ENCODE measurements around the gene PCSK6. TPM values are rescaled to one million over a fixed set of nuclear protein-coding genes. Genes with fewer than 3 reads are reported as not detected.

PCSK6 gene
- polyA plus RNA-seq, 3 donors: 0.05 to 0.10 TPM; not detected in 1

GRCh38 chr15:101380146-101380545, 109.4 kb downstream of the PCSK6 start:
- Histone ChIP-seq H3K27ac (ENCODE audit: low read depth in 1 of 2, low read length in 2 of 2) (no peak overlapping the region), H3K27me3 (ENCODE audit: control insufficient read depth in 2 of 2, insufficient read depth in 2 of 2, low read length in 2 of 2) (no peaks in the 10 kb centered on the region), H3K79me2 (ENCODE audit: insufficient read depth, low read length) (no peaks in the 10 kb centered on the region), H3K4me2 (replicated peaks; ENCODE audit: extremely low read depth, low read length, poor library complexity, severe bottlenecking) (no peak overlapping the region), H3K9ac (ENCODE audit: insufficient read depth, low read length, poor library complexity, severe bottlenecking) (no peak overlapping the region), H2AFZ (ENCODE audit: insufficient read depth, low read depth, low read length, poor library complexity, severe bottlenecking) (no peak overlapping the region), H3K36me3 (replicated peaks in 1 of 2; ENCODE audit: control insufficient read depth in 1 of 2, insufficient read depth in 2 of 2, low read length in 2 of 2) (no peaks in the 10 kb centered on the region), H3K4me1 (ENCODE audit: control insufficient read depth in 1 of 2, insufficient read depth in 2 of 2, low read length in 2 of 2) (no peaks in the 10 kb centered on the region), H3K4me3 (replicated peaks in 1 of 3; ENCODE audit: low read depth in 2 of 3, low read length in 3 of 3) (no peak overlapping the region), H4K20me1 (ENCODE audit: insufficient read depth, low read length) (no peaks in the 10 kb centered on the region), H3K9me3 (replicated peaks in 1 of 2; ENCODE audit: control insufficient read depth in 1 of 2, insufficient read depth in 1 of 2, low read length in 2 of 2) (no peaks in the 10 kb centered on the region)
- H3K4me1 Mint-ChIP-seq: peaks cover 9% of the 10 kb centered on the region
- peaks cover 0 to 4% (median 0%) of the 10 kb centered on the region in 7 donors for H3K9me3 Mint-ChIP-seq
- peaks cover 0 to 4% (median 3%) of the 10 kb centered on the region in 3 donors for H3K27me3 Mint-ChIP-seq (ENCODE audit: low read depth in 3 of 3)
- no peak for TF ChIP-seq CTCF (IDR thresholded peaks at IDR 0.05)
- WGBS (ENCODE audit: insufficient coverage): 100% methylated on average over 8 of the region's 15 CpGs
- H3K36me3 Mint-ChIP-seq: no peaks in the 10 kb centered on the region
- H3K4me3 Mint-ChIP-seq: no peak overlapping the region
- no peak for DNase-seq
- H3K27ac Mint-ChIP-seq: no peak overlapping the region
- intact Hi-C loops (cut with micrococcal nuclease): no loop called here

- DNase-seq: no peak
- Histone ChIP-seq H3K79me2 (ENCODE audit: insufficient read depth, low read length) (no peaks in the 10 kb centered on the region), H2AFZ (ENCODE audit: insufficient read depth, low read depth, low read length, poor library complexity, severe bottlenecking) (no peak overlapping the region), H3K27ac (ENCODE audit: low read depth in 1 of 2, low read length in 2 of 2) (no peak overlapping the region), H3K4me2 (replicated peaks; ENCODE audit: extremely low read depth, low read length, poor library complexity, severe bottlenecking) (no peak overlapping the region), H4K20me1 (ENCODE audit: insufficient read depth, low read length) (no peaks in the 10 kb centered on the region), H3K9ac (ENCODE audit: insufficient read depth, low read length, poor library complexity, severe bottlenecking) (no peak overlapping the region), H3K27me3 (ENCODE audit: control insufficient read depth in 2 of 2, insufficient read depth in 2 of 2, low read length in 2 of 2) (no peaks in the 10 kb centered on the region), H3K9me3 (replicated peaks in 1 of 2; ENCODE audit: control insufficient read depth in 1 of 2, insufficient read depth in 1 of 2, low read length in 2 of 2) (no peaks in the 10 kb centered on the region), H3K36me3 (replicated peaks in 1 of 2; ENCODE audit: control insufficient read depth in 1 of 2, insufficient read depth in 2 of 2, low read length in 2 of 2) (no peaks in the 10 kb centered on the region), H3K4me1 (ENCODE audit: control insufficient read depth in 1 of 2, insufficient read depth in 2 of 2, low read length in 2 of 2) (no peaks in the 10 kb centered on the region), H3K4me3 (replicated peaks in 1 of 3; ENCODE audit: low read depth in 2 of 3, low read length in 3 of 3) (no peak overlapping the region)
- H3K27ac Mint-ChIP-seq: no peak overlapping the region
- H3K36me3 Mint-ChIP-seq: no peaks in the 10 kb centered on the region
- TF ChIP-seq CTCF (IDR thresholded peaks at IDR 0.05): no peak
- intact Hi-C loops (cut with micrococcal nuclease): no loop called here
- peaks cover 9% of the 10 kb centered on the region for H3K4me1 Mint-ChIP-seq
- H3K27me3 Mint-ChIP-seq (ENCODE audit: low read depth in 3 of 3): peaks cover 2 to 4% (median 3%) of the 10 kb centered on the region in 3 donors
- no peak overlapping the region for H3K4me3 Mint-ChIP-seq
- H3K9me3 Mint-ChIP-seq: peaks cover 0 to 4% (median 0%) of the 10 kb centered on the region in 7 donors
- WGBS (ENCODE audit: insufficient coverage): 95% methylated on average over 12 of the region's 15 CpGs
Observed at GRCh38 chr15:101379647-101380046, 109.9 kb downstream of the PCSK6 start.

Data from CD14-positive monocyte (primary cell).